H1 (cell line): ENCODE data around the gene OAT. TPM values are rescaled to one million over a fixed set of nuclear protein-coding genes. Genes with fewer than 3 reads are reported as not detected.

Experiments used
- ATF2 ChIP-seq: IDR thresholded peaks from 2 replicates; pipeline ENCODE4 v1.6.1; 2012; ENCODE audit warnings: low read length, inconsistent platforms
- ATF3 ChIP-seq: IDR thresholded peaks from 2 replicates; pipeline ENCODE4 v1.6.1; 2011; ENCODE audit warnings: low read depth, mild to moderate bottlenecking, low read length; ENCODE audit not compliant: insufficient read depth
- BRCA1 ChIP-seq: IDR thresholded peaks from 2 replicates; pipeline ENCODE4 v1.6.1; 2012; ENCODE audit warnings: low read depth, low read length, improper control_type of control experiment
- CBX5 ChIP-seq: fragments of 300-800, 300-1000 bp; sonication (generic); IDR thresholded peaks from 2 replicates; pipeline ENCODE4 v1.7.1; 2016; ENCODE audit warnings: antibody characterized with exemption, low read length, low read depth
- CBX8 ChIP-seq: fragments of 300-800, 300-1000 bp; sonication (generic); IDR thresholded peaks from 2 replicates; pipeline ENCODE4 v1.7.1; 2016; ENCODE audit warnings: low read depth, low read length, borderline replicate concordance
- CHD1 ChIP-seq: IDR thresholded peaks from 2 replicates; pipeline ENCODE4 v1.6.1; 2012; ENCODE audit warnings: low read depth, low read length, improper control_type of control experiment
- E2F6 ChIP-seq: IDR thresholded peaks from 2 replicates; pipeline ENCODE4 v1.6.1; 2012; ENCODE audit warnings: inconsistent platforms
- HDAC6 ChIP-seq: IDR thresholded peaks from one replicate; pipeline ENCODE4 v1.7.1; 2012; ENCODE audit warnings: low read depth, mild to moderate bottlenecking, inconsistent platforms, low read length, moderate library complexity
- JUN ChIP-seq: IDR thresholded peaks from 2 replicates; pipeline ENCODE4 v1.6.1; 2011; ENCODE audit warnings: low read depth, mild to moderate bottlenecking, improper control_type of control experiment, low read length
- KDM1A ChIP-seq: fragments of 200-600, 300-600 bp; sonication (generic); IDR thresholded peaks from 2 replicates; pipeline ENCODE4 v1.7.1; 2016; ENCODE audit warnings: mild to moderate bottlenecking, low read length, borderline replicate concordance
- KDM4A ChIP-seq: IDR thresholded peaks from one replicate; pipeline ENCODE4 v1.7.1; 2012; ENCODE audit warnings: low read depth, mild to moderate bottlenecking, moderate library complexity, low read length, inconsistent platforms; ENCODE audit not compliant: severe bottlenecking
- KDM5A ChIP-seq: fragments of 200-600 bp; IDR thresholded peaks from 2 replicates; pipeline ENCODE4 v1.7.1; 2012; ENCODE audit warnings: mild to moderate bottlenecking, low read length, inconsistent platforms, mixed read lengths
- MAFK ChIP-seq: IDR thresholded peaks from 2 replicates; pipeline ENCODE4 v1.6.1; 2012; ENCODE audit warnings: low read depth, mild to moderate bottlenecking, improper control_type of control experiment, low read length
- POLR2A ChIP-seq, 2 experiments: IDR thresholded peaks; 1 replicate in 1 of 2; 2 replicates in 1 of 2; pipeline ENCODE4 v1.6.1; 2011; ENCODE audit warnings: low read depth in 2 of 2, low read length in 2 of 2, mild to moderate bottlenecking in 2 of 2; ENCODE audit errors: control extremely low read depth in 1 of 2
- POU5F1 ChIP-seq: IDR thresholded peaks from 2 replicates; pipeline ENCODE4 v1.6.1; 2011; ENCODE audit warnings: low read depth, mild to moderate bottlenecking, low read length, moderate library complexity
- RBBP5 ChIP-seq: IDR thresholded peaks from 2 replicates; pipeline ENCODE4 v1.7.1; 2012; ENCODE audit warnings: low read depth, mild to moderate bottlenecking, inconsistent platforms, low read length, moderate library complexity, borderline replicate concordance
- RNF2 ChIP-seq: fragments of 200-900, 300-1000 bp; sonication (generic); IDR thresholded peaks from 2 replicates; pipeline ENCODE4 v1.7.1; 2016; ENCODE audit warnings: borderline replicate concordance, low read depth, mild to moderate bottlenecking, antibody characterized with exemption, low read length; ENCODE audit not compliant: poor library complexity, severe bottlenecking; ENCODE audit errors: missing control alignments
- RXRA ChIP-seq: IDR thresholded peaks from 2 replicates; pipeline ENCODE4 v1.6.1; 2011; ENCODE audit warnings: low read depth, mild to moderate bottlenecking, low read length, moderate library complexity; ENCODE audit not compliant: insufficient read depth
- TCF12 ChIP-seq: IDR thresholded peaks from 2 replicates; pipeline ENCODE4 v1.6.1; 2011; ENCODE audit warnings: low read depth, mild to moderate bottlenecking, low read length
- USF2 ChIP-seq: IDR thresholded peaks from 2 replicates; pipeline ENCODE4 v1.6.1; 2011; ENCODE audit warnings: low read length, improper control_type of control experiment
- polyA plus RNA-seq, 7 experiments: library from polyadenylated mRNA; depleted of rRNA in 3 of 7; stranded (reverse) in 5 of 7; unstranded in 2 of 7; fragments of >200 nt in 5 of 7; fragments of 200-250 nt in 2 of 7; gene quantifications; 1 replicate in 5 of 7; 2 replicates in 1 of 7; 4 replicates in 1 of 7; pipeline versions ENCODE4 v1.2.1 to v1.2.3, GENCODE V29; 2011 to 2013; ENCODE audit warnings: missing spikeins in 2 of 7, mixed read lengths in 2 of 7
- total RNA-seq: library from RNA; stranded (reverse); fragmentation: NEBNext Ultra II Directional; extraction: Animal tissue kit (Norgen Biotek cat#: 25700); gene quantifications from 2 replicates; pipeline ENCODE4 v1.2.1, GENCODE V29; 2021

The OAT gene
- total and polyA plus RNA-seq, 2 of the 8 experiments (the other 6 are each of a cell fraction or from before 2014, with no cell fraction given), result 67.8 to 121 TPM

GRCh38 chr10:124451276-124451675 is 32.6 kb upstream of the OAT start (continued):
- TF ChIP-seq KDM4A, result peak; percentile 12
- TF ChIP-seq CHD1, result no peak
- no peak for TF ChIP-seq KDM5A
- TF ChIP-seq BRCA1, result no peak
- TF ChIP-seq MAFK, result peak; percentile 79
- no peak for TF ChIP-seq POU5F1
- no peak for TF ChIP-seq CBX8
- no peak for TF ChIP-seq RBBP5
- TF ChIP-seq RXRA, result no peak
- TF ChIP-seq CBX5, result no peak
- no peak for TF ChIP-seq USF2
- 0 out of 3 replicates have a peak, but pooled peaks of 1 of the 2 experiments have one; percentile 32 for TF ChIP-seq POLR2A (IDR thresholded peaks at IDR 0.05; ENCODE audit: control extremely low read depth in 1 of 2, low read depth in 2 of 2, low read length in 2 of 2)
- TF ChIP-seq TCF12, result no peak
- no peak for TF ChIP-seq RNF2
- TF ChIP-seq JUN, result no peak
- no peak for TF ChIP-seq E2F6
- no peak for TF ChIP-seq ATF3
- TF ChIP-seq KDM1A, result no peak
- TF ChIP-seq ATF2, result no peak
- no peak for TF ChIP-seq HDAC6
